ENCODE data around the gene MCM5.

- TF ChIP-seq POLR2A (IDR thresholded peaks at IDR 0.05; ENCODE audit: low read depth, low read length) (no peak), POLR2AphosphoS5 (IDR thresholded peaks at IDR 0.05; ENCODE audit: low read depth, low read length) (peak; percentile 45; the same call in 1 of the 2 replicates), TAF1 (IDR thresholded peaks at IDR 0.05; ENCODE audit: borderline replicate concordance, low read depth, low read length) (no peak)
These were observed 26.2 kb downstream of the MCM5 start for GRCh38 chr22:35425971-35426800.
